Germinal center (tissue), 1 donor: ENCODE measurements around the gene KCTD13.
"Not testable (repeated sequence)": the region's sequence is repeated elsewhere in the genome, so short reads cannot be mapped to it uniquely, and the experiment has no call there.

ENCODE experiments used
- DNase-seq: peaks from one replicate; pipeline ENCODE4 v3.0.0; 2012; ENCODE audit warnings: mixed read lengths, low spot score

KCTD13 gene

DNA sequence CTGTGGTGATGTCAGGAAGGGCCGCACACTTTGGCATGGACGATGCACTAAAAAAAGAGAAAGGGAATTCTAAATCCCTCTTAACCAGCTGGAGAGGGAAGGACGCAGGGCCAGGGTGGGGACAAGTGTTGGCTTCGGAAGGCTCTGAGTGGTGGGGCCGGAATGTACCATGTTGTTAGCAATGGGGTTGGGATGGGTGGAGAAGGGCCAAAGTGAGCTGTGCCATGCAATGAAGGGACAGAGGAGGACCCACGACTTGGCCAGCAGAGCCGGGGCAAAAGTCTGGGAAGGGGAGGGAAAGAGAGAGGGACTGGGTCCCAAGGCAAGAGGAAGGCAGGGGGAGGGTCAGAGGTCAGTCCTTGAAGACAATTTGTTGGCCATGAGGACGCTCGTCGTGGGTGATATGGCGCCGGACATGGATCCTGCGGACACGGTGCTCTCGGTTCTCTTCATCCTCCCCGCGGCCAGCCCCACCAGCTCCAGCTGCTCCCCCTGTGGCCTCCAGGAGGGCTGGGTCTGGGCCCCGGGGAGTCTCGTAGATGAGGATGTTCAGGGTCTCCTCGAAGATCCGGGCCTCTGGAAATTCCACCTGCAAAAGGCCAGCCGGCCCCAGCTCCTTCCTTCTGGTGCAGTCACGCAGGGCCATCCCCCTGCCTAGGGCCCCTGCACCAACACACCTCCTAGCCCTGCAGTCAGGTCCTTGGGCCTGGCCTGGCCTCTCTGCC lies 19.3 kb downstream of the KCTD13 start:
- DNase-seq: no peak

- no peak for DNase-seq
Measured at GRCh38 chr16:29905668-29906067, 20.4 kb downstream of the KCTD13 start.

GRCh38 chr16:29904947-29905346 lies 21.1 kb downstream of the KCTD13 start:
- DNase-seq: no peak

GRCh38 chr16:29903590-29903989 lies 22.4 kb downstream of the KCTD13 start:
- DNase-seq: no peak

DNA sequence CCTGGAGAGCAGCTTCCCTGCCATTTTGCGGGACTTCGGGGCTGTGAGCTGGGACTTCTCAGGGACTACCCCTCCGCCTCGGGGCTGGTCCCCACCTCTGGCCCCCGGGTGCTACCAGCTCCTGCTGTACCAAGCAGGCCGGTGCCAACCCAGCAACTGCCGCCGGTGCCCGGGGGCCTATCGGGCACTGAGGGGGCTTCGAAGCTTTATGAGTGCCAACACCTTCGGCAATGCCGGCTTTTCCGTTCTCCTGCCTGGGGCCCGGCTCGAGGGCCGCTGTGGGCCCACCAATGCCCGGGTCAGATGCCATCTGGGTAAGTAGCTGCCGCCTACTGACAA lies 24.4 kb downstream of the KCTD13 start:
- DNase-seq: no peak

GRCh38 chr16:29900888-29901606 lies 25.0 kb downstream of the KCTD13 start:
- no peak for DNase-seq

- peak; percentile 88 for DNase-seq
Measured at GRCh38 chr16:29900102-29900887, 25.7 kb downstream of the KCTD13 start, which contains the start of gene ASPHD1. Gene ASPHD1 (plus strand): TSS chr16:29900488. CDS start chr16:29900972, 484 bp downstream.

GRCh38 chr16:29899516-29900101 lies 26.4 kb downstream of the KCTD13 start, which contains the start of gene SEZ6L2:
Gene SEZ6L2 (minus strand): TSS chr16:29899550. CDS start chr16:29899019, 531 bp downstream.
- no peak for DNase-seq

GRCh38 chr16:29898804-29899515 lies 27.1 kb downstream of the KCTD13 start:
- no peak for DNase-seq

DNA sequence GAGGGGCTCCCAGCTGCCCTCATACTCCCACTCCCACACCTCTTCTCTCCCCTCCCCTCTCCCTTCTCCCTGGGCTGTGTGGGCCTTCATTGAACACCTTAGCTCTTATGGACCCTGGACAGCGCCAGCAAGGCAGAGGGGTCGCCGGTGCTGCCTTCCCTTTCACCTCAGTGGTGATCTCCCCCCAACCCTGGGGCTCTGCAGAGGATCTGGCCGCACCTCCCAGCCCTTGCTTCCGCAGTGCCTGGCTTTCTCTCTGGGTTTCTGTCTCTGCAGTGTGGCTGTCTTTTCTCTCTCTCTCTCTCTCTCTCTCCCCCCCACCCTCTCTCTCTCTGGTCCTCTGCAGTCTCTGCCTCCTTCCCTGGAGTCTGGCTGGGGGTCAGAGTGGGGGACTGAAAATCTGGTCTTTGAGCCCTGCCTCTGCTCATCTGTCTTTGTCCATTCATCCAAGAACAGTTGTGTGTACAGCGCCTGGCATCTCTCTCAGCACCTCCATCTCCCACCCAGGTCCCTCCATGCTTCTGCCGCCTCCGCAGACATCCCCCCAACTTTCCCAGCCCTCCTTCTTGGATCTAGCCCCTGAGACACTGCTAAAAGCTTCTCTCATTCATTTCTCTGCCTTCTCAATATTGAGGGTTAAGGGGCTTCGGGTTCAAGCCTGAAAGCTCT lies 27.8 kb downstream of the KCTD13 start:
- DNase-seq: no peak

DNA sequence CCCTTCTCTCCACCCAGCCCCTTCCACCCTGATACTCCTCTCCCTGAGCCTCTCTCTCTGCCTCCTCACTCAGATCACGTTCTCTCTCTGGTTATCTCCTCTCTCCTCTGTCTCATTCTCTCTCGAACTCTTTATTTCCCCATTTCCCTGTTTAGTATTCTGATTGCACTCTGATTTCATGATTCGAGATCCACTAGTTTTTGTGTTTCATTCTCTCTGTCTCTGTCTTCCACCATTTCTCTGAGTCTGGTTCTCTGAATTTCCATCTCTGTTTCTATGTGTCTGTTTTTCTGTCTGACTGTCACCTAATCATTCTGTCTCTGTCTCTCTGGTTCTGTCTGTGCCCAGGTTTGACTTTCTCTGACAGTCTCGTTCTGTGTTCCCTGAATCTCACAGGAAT lies 28.7 kb downstream of the KCTD13 start:
- no peak for DNase-seq

- DNase-seq: no peak
Measured at GRCh38 chr16:29896841-29897240, 29.2 kb downstream of the KCTD13 start.

GRCh38 chr16:29894352-29894751 lies 31.7 kb downstream of the KCTD13 start:
- no peak for DNase-seq

DNA sequence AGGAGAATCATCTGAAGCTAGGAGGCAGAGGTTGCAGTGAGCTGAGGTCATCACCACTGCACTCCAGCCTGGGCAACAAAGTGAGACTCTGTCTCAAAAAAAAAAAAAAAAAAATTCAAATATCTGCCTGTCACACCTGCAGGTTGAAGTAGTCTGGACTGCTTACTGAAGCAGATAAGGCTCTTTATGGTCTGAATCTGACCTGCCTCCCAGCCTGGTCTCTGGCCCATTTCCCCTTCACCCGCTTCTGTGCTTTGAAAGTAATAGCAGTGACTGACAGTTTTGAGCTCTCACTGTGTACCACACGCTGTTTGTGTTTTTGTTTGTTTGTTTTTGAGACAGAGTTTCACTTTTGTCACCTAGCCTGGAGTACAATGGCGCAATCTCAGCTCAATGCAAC lies 32.5 kb downstream of the KCTD13 start:
- no peak for DNase-seq

GRCh38 chr16:29892458-29892813 lies 33.6 kb downstream of the KCTD13 start:
- DNase-seq: no peak

GRCh38 chr16:29891525-29892457 lies 34.2 kb downstream of the KCTD13 start:
- no peak for DNase-seq

DNA sequence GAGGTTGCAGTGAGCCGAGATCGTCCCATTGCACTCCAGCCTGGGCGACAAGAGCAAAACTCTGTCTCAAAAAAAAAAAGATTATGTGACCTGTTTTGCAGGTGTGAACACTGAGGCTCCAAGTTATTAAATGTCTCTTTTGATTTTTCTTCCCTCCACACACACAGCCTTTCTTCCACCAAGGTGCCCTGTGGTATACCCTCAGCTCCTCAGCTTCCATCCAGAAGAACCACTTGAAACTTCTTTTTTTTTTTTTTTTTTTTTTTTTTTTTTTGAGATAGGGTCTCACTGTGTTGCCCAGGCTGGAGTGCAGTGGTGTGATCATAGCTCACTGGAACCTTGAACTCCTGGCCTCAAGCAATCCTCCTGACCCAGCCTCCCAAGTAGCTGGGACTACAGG lies 36.7 kb downstream of the KCTD13 start:
- not testable (repeated sequence) for DNase-seq

DNA sequence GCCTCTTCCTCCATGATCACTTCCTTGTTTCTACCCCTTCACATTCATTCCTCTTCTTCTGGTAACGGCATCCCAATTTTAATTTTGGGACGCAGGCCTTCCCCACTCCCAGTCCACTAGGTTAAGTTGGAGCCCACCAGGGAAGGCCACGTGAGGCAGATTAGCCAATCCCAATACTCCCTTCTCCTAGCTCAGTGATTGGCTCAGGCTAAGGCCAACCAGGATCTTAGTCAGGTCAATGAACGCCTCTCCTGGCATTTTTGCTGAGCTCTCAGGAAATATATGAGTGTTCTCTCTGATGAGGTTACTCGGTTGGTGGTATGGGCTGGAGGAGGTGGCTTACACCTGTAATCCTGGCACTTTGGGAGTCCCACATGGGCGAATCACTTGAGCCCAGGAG lies 42.0 kb downstream of the KCTD13 start:
- DNase-seq: no peak

DNA sequence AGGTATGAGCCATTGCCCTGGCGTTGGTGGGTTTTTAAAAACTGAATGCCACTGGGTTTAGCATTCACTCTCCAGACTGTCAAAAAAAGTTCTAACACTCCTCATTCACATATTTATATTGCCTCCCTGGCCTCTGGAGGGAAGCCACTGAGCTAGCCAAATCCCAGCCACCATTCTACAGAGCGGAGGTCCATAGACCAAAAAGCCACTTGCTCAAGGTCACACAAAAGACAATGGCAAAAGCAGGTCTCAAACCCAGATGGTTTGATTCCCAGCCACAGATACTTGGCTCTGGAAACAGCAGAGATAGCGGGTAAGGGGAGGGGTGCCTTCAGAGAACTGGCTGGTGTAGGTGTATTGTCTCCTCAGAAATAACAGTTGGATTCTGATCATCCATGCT lies 45.0 kb downstream of the KCTD13 start:
- no peak for DNase-seq

GRCh38 chr16:29878172-29878571 lies 47.9 kb downstream of the KCTD13 start:
- no peak for DNase-seq
